ENCODE results near the gene DAB2IP.

DNA sequence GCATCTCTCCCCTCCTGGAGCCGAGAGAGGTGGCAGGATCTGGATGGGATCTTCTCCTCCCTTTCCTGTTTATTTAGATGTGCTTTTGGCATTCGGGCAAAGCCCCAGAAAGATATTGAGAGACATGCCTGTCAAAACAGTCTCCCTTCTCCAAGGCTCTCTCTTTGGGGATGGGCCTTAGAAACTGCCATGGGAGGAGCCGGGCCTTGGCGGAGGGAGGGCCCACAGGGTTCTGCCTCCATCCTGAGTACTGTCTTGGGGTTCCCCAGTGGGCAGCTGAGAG, 41.9 kb downstream of the DAB2IP start:
- TF ChIP-seq, protein P1, sequence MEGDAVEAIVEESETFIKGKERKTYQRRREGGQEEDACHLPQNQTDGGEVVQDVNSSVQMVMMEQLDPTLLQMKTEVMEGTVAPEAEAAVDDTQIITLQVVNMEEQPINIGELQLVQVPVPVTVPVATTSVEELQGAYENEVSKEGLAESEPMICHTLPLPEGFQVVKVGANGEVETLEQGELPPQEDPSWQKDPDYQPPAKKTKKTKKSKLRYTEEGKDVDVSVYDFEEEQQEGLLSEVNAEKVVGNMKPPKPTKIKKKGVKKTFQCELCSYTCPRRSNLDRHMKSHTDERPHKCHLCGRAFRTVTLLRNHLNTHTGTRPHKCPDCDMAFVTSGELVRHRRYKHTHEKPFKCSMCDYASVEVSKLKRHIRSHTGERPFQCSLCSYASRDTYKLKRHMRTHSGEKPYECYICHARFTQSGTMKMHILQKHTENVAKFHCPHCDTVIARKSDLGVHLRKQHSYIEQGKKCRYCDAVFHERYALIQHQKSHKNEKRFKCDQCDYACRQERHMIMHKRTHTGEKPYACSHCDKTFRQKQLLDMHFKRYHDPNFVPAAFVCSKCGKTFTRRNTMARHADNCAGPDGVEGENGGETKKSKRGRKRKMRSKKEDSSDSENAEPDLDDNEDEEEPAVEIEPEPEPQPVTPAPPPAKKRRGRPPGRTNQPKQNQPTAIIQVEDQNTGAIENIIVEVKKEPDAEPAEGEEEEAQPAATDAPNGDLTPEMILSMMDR (IDR thresholded peaks at IDR 0.05; ENCODE audit: low read depth, low read length, poor library complexity, severe bottlenecking): no peak
- no peak for TF ChIP-seq EZH2phosphoT487 (IDR thresholded peaks at IDR 0.05; ENCODE audit: borderline replicate concordance, low read length)
